K562 (cell line): Measurements from ENCODE around the gene C12orf60.

Source experiments
- TRIM28 ChIP-seq: fragments of 450-650 bp; IDR thresholded peaks from 2 replicates; pipeline ENCODE4 v1.6.1; 2017
- ZBTB34 ChIP-seq: fragments of 250-450 bp; sonication (Bioruptor Pico); IDR thresholded peaks from 2 replicates; pipeline ENCODE4 v1.8.0; 2021; ENCODE audit warnings: mild to moderate bottlenecking, moderate library complexity

GRCh38 chr12:14814014-14814413, 10.5 kb downstream of the C12orf60 start, which contains the start of gene SMCO3:
- TF ChIP-seq TRIM28, result no peak
- TF ChIP-seq ZBTB34 (CRISPR knock-in tag), result no peak
